ENCODE results near the gene MICALL2. TPM values are rescaled to one million over a fixed set of nuclear protein-coding genes. Genes with fewer than 3 reads are reported as not detected.

MICALL2 gene
- total RNA-seq, 1 donor from 2014 or later, result 3.1 TPM

DNA sequence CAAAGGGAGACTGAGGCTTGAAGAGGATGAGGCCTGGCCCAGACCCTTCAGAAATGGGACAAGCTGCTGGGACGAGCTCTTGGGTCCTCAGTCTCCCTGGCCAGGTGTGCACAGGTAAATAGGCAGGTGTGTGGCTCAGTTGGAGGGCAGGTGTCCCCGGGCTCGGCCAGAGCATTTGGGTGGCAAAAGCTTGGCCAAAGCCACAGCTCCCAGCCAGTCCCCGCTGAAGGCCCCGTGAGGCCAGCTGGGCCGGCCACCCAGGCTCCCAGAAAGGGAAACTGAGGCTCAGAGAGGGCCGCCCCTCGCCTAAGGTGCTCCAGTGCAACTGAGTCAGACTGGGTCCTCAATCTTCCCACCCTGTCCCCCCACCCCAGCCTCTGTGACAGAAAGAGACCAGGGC is 37.3 kb downstream of the MICALL2 start:
- H3K27ac ChIP-seq (ENCODE audit: low read depth, low read length), result no peak overlapping the region
- no peak overlapping the region for H3K9ac ChIP-seq (ENCODE audit: low read depth in 1 of 3, low read length in 3 of 3)
- H3K36me3 ChIP-seq (ENCODE audit: control insufficient read depth in 3 of 3, insufficient read depth in 3 of 3, low read length in 3 of 3), result no peaks in the 10 kb centered on the region
- H3K27me3 ChIP-seq (ENCODE audit: control insufficient read depth in 3 of 3, insufficient read depth in 3 of 3, low read length in 3 of 3), result peaks cover 37 to 54% (median 46%) of the 10 kb centered on the region in 3 donors
- H3K4me3 ChIP-seq (ENCODE audit: low read length in 3 of 3), result no peak overlapping the region
- H3K4me1 ChIP-seq (ENCODE audit: control insufficient read depth in 3 of 3, insufficient read depth in 3 of 3, low read length in 3 of 3), result peaks cover 0 to 3% (median 0%) of the 10 kb centered on the region in 3 donors
- no peaks in the 10 kb centered on the region for H3K9me3 ChIP-seq (ENCODE audit: control insufficient read depth in 3 of 3, low read length in 3 of 3)

DNA sequence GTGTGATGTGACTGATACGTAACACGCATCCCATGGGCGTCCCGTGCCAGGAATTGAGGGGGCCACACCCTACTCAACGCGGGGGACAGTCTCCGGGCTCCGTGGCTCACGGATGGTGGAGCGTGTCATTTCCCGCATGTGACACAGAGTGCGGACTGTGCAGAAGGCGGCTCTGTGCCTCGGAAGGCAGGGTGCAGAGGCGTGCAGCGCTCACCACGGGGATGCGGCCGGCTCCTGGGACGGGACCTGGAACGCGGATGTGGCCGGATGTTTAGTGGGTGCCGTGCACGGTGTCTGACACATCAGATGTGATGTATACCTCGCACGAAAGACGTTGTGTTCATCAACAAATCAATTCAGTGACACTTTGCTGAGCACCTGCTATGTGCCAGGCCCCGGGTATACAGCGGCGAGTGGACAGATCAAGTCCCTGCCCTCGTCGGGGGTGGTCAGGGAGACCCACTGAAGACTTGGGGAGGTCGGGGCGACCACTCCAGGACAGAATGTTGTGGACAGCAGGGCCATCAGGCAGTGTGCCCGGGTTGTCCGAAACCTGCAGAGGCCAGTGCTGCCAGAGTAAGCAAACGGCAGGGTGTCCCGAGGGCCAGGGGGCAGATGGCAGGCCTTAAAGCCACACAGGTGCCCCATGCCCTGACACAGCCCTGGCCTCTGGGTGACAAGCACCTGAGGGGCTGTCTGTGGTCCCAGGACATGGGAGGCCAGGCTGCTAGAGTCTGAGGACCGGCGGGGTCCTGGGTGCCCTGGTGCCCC is 38.1 kb downstream of the MICALL2 start:
- H3K4me1 ChIP-seq (ENCODE audit: control insufficient read depth in 3 of 3, insufficient read depth in 3 of 3, low read length in 3 of 3), result peaks cover 0 to 3% (median 0%) of the 10 kb centered on the region in 3 donors
- peaks cover 42 to 55% (median 46%) of the 10 kb centered on the region in 3 donors for H3K27me3 ChIP-seq (ENCODE audit: control insufficient read depth in 3 of 3, insufficient read depth in 3 of 3, low read length in 3 of 3)
- H3K36me3 ChIP-seq (ENCODE audit: control insufficient read depth in 3 of 3, insufficient read depth in 3 of 3, low read length in 3 of 3), result no peaks in the 10 kb centered on the region
- no peak overlapping the region for H3K4me3 ChIP-seq (ENCODE audit: low read length in 3 of 3)
- H3K9ac ChIP-seq (ENCODE audit: low read depth in 1 of 3, low read length in 3 of 3), result no peak overlapping the region
- no peaks in the 10 kb centered on the region for H3K9me3 ChIP-seq (ENCODE audit: control insufficient read depth in 3 of 3, low read length in 3 of 3)
- no peak overlapping the region for H3K27ac ChIP-seq (ENCODE audit: low read depth, low read length)

DNA sequence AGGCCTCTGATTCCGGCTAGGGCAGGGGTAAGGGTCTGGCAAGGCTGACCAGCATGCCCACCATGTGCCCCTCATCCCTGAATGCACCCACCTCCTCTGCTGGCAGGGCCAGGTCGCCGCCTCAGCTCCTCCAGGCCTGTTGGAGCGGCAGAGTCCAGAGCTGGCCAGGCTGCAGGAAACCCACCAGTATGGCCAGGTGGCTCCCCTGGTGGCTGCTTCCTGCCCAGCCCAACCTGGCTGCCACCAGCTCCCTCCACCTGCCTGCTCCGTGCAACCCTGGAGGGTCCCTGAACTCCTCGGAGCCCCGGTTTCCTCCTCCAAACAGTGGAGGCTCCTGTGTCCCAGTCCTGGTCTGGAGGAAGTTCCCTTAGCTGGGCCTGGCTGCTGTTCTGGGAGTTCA is 39.6 kb downstream of the MICALL2 start:
- H3K36me3 ChIP-seq (ENCODE audit: control insufficient read depth in 3 of 3, insufficient read depth in 3 of 3, low read length in 3 of 3), result no peaks in the 10 kb centered on the region
- H3K27me3 ChIP-seq (ENCODE audit: control insufficient read depth in 3 of 3, insufficient read depth in 3 of 3, low read length in 3 of 3), result peaks cover 41 to 51% (median 46%) of the 10 kb centered on the region in 3 donors
- H3K9ac ChIP-seq (ENCODE audit: low read depth in 1 of 3, low read length in 3 of 3), result no peak overlapping the region
- H3K4me1 ChIP-seq (ENCODE audit: control insufficient read depth in 3 of 3, insufficient read depth in 3 of 3, low read length in 3 of 3), result peaks cover 0 to 3% (median 0%) of the 10 kb centered on the region in 3 donors
- H3K9me3 ChIP-seq (ENCODE audit: control insufficient read depth in 3 of 3, low read length in 3 of 3), result no peaks in the 10 kb centered on the region
- no peak overlapping the region for H3K27ac ChIP-seq (ENCODE audit: low read depth, low read length)
- H3K4me3 ChIP-seq (ENCODE audit: low read length in 3 of 3), result no peak overlapping the region

DNA sequence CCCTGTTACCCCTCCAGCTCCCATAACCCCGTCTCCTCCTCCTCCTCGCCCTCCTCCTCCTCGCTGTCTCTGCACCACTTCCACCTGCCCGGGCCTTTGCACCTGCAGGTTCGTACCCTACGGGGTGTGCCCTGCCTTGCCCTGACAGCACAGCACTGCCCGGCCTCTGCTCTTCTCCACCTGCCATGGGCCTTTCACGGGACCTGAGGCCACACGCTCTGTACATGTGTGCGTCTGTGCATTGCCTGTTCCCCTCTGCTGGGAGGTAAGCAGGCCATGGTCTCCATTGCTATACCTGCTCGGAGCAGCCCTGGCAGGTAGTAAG is 40.0 kb downstream of the MICALL2 start:
- Histone ChIP-seq H3K9me3 (ENCODE audit: control insufficient read depth in 3 of 3, low read length in 3 of 3) (no peaks in the 10 kb centered on the region), H3K36me3 (ENCODE audit: control insufficient read depth in 3 of 3, insufficient read depth in 3 of 3, low read length in 3 of 3) (no peaks in the 10 kb centered on the region), H3K27ac (ENCODE audit: low read depth, low read length) (no peak overlapping the region), H3K9ac (ENCODE audit: low read depth in 1 of 3, low read length in 3 of 3) (no peak overlapping the region), H3K27me3 (ENCODE audit: control insufficient read depth in 3 of 3, insufficient read depth in 3 of 3, low read length in 3 of 3) (peaks cover 44 to 56% (median 49%) of the 10 kb centered on the region in 3 donors), H3K4me1 (ENCODE audit: control insufficient read depth in 3 of 3, insufficient read depth in 3 of 3, low read length in 3 of 3) (peaks cover 0 to 3% (median 0%) of the 10 kb centered on the region in 3 donors), H3K4me3 (ENCODE audit: low read length in 3 of 3) (no peak overlapping the region)

DNA sequence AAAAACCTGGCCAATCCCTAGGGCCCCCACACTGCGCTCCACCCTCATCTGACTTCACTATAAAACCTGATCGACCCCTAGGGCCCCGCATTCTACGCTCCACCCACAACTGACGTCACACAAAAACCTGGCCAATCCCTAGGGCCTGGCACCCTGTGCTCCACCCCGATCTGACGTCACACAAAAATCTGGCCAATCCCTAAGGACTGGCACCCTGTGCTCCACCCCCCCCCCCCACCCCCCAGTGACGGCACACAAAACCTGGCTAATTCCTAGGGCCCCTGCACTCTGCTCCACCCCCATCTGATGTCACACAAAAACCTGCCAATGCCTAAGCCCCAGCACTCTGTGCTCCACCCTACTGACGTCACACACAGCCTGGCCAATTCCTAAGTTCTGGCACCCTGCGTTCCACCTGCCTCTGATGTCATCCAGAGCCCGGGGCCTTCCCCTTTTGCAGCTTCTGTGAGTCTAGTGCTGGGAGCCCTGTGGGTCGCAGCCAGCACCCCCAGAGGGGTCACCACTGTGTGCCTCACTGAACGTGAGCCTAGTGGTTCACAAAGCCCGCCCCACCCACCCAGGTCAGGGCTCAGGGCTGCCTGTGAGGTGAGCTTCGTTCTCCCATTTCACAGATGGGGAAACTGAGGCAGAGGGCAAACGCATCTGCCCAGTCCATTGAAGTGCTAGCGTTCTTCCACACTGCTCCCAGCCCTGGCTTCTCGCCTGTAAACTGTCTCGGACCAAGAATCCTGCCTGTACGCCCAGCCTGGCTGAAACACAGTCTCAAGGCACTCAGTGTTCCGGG is 40.6 kb downstream of the MICALL2 start:
- Histone ChIP-seq H3K4me1 (ENCODE audit: control insufficient read depth in 3 of 3, insufficient read depth in 3 of 3, low read length in 3 of 3) (peaks cover 0 to 3% (median 0%) of the 10 kb centered on the region in 3 donors), H3K27me3 (ENCODE audit: control insufficient read depth in 3 of 3, insufficient read depth in 3 of 3, low read length in 3 of 3) (peaks cover 43 to 58% (median 49%) of the 10 kb centered on the region in 3 donors), H3K4me3 (ENCODE audit: low read length in 3 of 3) (no peak overlapping the region), H3K9me3 (ENCODE audit: control insufficient read depth in 3 of 3, low read length in 3 of 3) (no peaks in the 10 kb centered on the region), H3K36me3 (ENCODE audit: control insufficient read depth in 3 of 3, insufficient read depth in 3 of 3, low read length in 3 of 3) (no peaks in the 10 kb centered on the region), H3K9ac (ENCODE audit: low read depth in 1 of 3, low read length in 3 of 3) (no peak overlapping the region), H3K27ac (ENCODE audit: low read depth, low read length) (no peak overlapping the region)

DNA sequence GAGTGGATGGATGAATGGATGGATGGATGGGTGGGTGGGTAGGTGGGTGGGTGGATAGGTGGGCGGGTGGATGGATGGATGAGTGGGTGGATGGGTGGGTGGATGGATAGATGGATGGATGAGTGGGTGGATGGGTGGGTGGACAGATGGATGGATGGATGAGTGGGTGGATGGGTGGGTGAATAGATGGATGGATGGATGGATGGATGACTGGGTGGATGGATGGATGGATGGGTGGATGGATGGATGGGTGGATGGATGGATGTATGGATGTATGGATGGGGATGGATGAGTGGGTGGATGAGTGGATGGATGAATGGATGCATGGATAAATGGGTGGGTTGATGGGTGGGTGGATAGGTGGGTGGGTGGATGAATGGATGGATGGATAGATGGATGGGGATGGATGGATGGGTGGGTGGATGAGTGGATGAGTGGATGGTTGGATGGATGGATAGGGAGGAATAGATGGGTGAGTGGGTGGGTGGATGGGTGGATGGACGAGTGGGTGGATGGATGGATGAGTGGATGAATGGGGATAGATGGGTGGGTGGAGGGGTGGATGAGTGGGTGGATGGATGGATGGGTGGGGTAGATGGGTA is 43.8 kb downstream of the MICALL2 start:
- Histone ChIP-seq H3K9me3 (ENCODE audit: control insufficient read depth in 3 of 3, low read length in 3 of 3) (no peaks in the 10 kb centered on the region), H3K9ac (ENCODE audit: low read depth in 1 of 3, low read length in 3 of 3) (no peak overlapping the region), H3K27me3 (ENCODE audit: control insufficient read depth in 3 of 3, insufficient read depth in 3 of 3, low read length in 3 of 3) (peaks cover 41 to 62% (median 43%) of the 10 kb centered on the region in 3 donors), H3K27ac (ENCODE audit: low read depth, low read length) (no peak overlapping the region), H3K36me3 (ENCODE audit: control insufficient read depth in 3 of 3, insufficient read depth in 3 of 3, low read length in 3 of 3) (no peaks in the 10 kb centered on the region), H3K4me1 (ENCODE audit: control insufficient read depth in 3 of 3, insufficient read depth in 3 of 3, low read length in 3 of 3) (peaks cover 3 to 5% (median 5%) of the 10 kb centered on the region in 3 donors), H3K4me3 (ENCODE audit: low read length in 3 of 3) (no peak overlapping the region)

DNA sequence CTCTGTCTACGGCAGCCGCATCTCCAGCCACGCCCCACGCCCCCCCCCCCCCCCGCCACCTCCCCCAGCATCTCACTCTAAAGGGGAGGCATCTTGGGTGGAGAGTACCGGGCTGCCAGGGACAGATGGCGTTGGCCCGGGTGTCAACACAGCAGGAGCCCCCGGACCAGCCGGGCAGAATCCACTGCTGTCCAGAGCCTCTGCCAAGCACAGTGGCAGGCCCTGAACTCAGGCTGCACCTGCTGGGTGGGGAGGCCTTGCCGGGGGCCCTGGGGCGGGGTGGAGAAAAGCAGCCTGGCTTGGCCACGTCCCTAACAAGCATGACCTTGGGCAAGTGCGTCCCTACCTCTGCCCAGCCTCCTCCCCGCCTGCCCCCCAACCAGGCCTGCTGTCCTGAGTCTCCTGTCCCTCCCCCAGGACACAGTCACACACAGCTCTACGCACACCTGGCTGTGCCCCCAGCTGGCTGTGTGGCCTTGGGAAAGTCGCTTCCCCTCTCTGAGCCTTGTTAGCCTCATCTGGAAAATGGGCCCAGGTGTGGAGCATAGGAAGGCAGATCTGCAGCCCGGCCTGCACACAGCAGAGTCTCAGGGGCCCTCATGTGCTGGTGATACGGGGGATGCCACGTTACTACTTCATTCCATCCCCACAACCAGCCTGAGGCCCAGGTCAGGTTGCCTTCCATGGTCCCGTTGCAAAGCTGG is 45.2 kb downstream of the MICALL2 start:
- no peaks in the 10 kb centered on the region for H3K9me3 ChIP-seq (ENCODE audit: control insufficient read depth in 3 of 3, low read length in 3 of 3)
- no peak overlapping the region for H3K27ac ChIP-seq (ENCODE audit: low read depth, low read length)
- H3K4me3 ChIP-seq (ENCODE audit: low read length in 3 of 3), result no peak overlapping the region
- no peaks in the 10 kb centered on the region for H3K36me3 ChIP-seq (ENCODE audit: control insufficient read depth in 3 of 3, insufficient read depth in 3 of 3, low read length in 3 of 3)
- H3K4me1 ChIP-seq (ENCODE audit: control insufficient read depth in 3 of 3, insufficient read depth in 3 of 3, low read length in 3 of 3), result peaks cover 3 to 5% (median 5%) of the 10 kb centered on the region in 3 donors
- no peak overlapping the region for H3K9ac ChIP-seq (ENCODE audit: low read depth in 1 of 3, low read length in 3 of 3)
- H3K27me3 ChIP-seq (ENCODE audit: control insufficient read depth in 3 of 3, insufficient read depth in 3 of 3, low read length in 3 of 3), result peaks cover 37 to 59% (median 41%) of the 10 kb centered on the region in 3 donors

DNA sequence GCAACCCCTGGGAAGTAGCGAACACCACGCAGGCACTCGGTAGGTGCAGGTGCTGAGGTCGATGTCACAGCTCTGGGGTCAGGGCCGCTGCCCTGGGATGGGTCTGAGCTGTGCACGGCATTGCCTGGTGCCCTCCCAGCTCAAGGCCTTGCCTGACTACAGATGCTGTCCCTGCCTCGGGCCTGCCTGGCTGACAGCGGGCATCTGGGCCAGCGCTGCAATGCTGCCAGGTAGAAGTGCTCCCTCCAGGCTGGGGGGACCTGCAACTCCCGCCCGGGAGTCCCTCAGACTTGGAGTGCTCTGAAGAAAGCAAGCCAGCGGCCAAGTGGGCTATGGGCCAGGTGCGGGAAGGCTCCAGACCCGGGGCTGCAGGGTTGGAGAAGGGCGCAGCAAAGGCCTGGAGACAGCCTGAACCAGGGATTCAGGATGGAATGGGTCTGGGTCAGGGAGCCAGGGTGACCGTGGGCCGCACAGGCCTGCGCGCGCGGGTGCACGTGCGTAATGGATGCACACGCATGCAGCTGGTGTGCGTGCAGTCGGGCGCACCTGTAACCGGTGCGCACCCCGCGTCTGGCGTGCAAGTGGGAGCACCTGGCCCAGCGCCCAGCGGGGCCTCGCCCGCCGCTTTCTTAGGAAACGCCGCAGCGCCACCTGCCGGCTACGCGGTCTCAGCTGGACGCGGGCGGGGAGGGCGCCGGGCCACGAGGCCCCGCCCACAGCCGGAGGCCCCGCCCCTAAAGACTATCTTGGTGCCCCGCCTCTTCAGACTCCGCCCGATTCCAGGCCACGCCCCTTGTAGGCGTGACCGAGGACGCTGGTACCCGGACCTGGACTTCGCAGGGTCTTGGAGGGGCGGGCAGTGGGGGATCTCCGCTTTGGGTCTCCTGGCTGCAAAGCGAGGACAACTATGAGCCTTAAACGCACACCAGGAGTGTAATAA is 46.7 kb downstream of the MICALL2 start:
- peaks cover 3 to 5% (median 5%) of the 10 kb centered on the region in 3 donors for H3K4me1 ChIP-seq (ENCODE audit: control insufficient read depth in 3 of 3, insufficient read depth in 3 of 3, low read length in 3 of 3)
- no peak overlapping the region for H3K27ac ChIP-seq (ENCODE audit: low read depth, low read length)
- no peak overlapping the region for H3K4me3 ChIP-seq (ENCODE audit: low read length in 3 of 3)
- H3K36me3 ChIP-seq (ENCODE audit: control insufficient read depth in 3 of 3, insufficient read depth in 3 of 3, low read length in 3 of 3), result no peaks in the 10 kb centered on the region
- no peak overlapping the region for H3K9ac ChIP-seq (ENCODE audit: low read depth in 1 of 3, low read length in 3 of 3)
- no peaks in the 10 kb centered on the region for H3K9me3 ChIP-seq (ENCODE audit: control insufficient read depth in 3 of 3, low read length in 3 of 3)
- peaks cover 47 to 66% (median 51%) of the 10 kb centered on the region in 3 donors for H3K27me3 ChIP-seq (ENCODE audit: control insufficient read depth in 3 of 3, insufficient read depth in 3 of 3, low read length in 3 of 3)

DNA sequence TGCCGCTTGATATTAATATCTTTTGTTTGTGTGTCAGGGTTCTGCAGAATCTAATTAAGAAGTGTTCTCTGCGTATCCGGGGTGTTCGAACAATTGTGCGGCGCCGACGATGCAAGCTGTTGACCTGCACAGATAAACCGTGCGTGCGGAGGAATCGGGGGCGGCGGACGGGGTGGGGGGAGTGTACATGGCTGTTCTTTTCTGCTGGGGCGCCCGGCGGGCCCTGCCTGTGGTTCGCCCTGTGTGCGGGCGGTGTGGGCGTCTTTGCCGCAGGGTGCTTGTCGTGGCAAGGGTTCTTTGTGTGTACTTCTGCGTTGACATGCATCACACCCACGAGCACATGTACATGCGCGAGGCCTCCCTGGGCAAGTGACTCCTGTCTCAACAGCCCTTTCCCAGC is 47.9 kb downstream of the MICALL2 start:
- H3K27me3 ChIP-seq (ENCODE audit: control insufficient read depth in 3 of 3, insufficient read depth in 3 of 3, low read length in 3 of 3), result peaks cover 50 to 64% (median 53%) of the 10 kb centered on the region in 3 donors

More for the DNA sequence above, 47.9 kb downstream of the MICALL2 start:
- no peak overlapping the region for H3K27ac ChIP-seq (ENCODE audit: low read depth, low read length)
- no peak overlapping the region for H3K4me3 ChIP-seq (ENCODE audit: low read length in 3 of 3)
- H3K36me3 ChIP-seq (ENCODE audit: control insufficient read depth in 3 of 3, insufficient read depth in 3 of 3, low read length in 3 of 3), result no peaks in the 10 kb centered on the region
- no peak overlapping the region for H3K9ac ChIP-seq (ENCODE audit: low read depth in 1 of 3, low read length in 3 of 3)
- no peaks in the 10 kb centered on the region for H3K9me3 ChIP-seq (ENCODE audit: control insufficient read depth in 3 of 3, low read length in 3 of 3)
- H3K4me1 ChIP-seq (ENCODE audit: control insufficient read depth in 3 of 3, insufficient read depth in 3 of 3, low read length in 3 of 3), result peaks cover 3 to 5% (median 5%) of the 10 kb centered on the region in 3 donors

All from skeletal muscle tissue (tissue), 4 donors.